GM18502 (cell line): ENCODE measurements around the gene CNTD1.

Experiments used
- ATAC-seq: cut with Tn5 transposase; IDR thresholded peaks from one replicate; pipeline ENCODE4 v1.9.1; 2021; ENCODE audit warnings: mild to moderate bottlenecking; ENCODE audit not compliant: unreplicated experiment, poor library complexity

The CNTD1 gene

DNA sequence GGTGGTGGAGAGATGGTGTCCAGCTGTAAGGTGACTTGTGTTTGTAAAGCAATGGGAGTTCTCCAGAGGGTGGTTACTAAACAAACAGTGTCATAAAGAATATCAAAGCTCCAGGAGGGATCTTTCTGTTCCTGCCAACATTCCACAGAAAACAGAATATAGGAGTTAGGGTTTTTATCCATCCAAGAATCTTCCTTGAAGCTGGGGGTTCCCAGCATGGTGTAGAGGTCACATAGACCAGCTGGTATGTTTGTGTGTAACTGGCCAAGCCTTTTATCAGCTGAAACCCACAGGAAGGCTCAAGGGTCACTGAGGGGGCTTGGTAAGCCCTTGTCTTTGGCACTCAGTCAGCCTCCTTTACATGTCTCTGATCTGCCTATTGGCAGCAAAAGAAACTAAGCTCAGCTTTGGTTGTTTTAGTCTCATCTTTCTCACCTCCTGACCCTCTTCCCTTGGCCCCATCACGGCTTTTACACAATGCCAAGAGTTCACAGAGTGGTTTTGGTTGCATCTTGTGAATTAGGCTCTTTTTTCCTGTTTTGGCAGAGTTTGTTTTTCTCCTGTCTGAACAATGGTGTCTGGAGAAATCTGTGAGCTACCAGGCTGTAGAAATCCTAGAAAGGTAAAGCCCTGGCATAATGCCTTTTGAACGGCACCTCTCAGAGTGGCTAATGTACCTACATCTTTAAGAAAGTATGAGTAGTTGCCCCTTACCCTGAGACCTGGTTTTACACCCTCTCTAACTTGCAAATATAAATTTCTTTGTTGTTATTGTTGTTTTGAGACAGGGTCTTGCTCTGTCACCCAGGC, 4.6 kb downstream of the CNTD1 start:
- no peak for ATAC-seq

DNA sequence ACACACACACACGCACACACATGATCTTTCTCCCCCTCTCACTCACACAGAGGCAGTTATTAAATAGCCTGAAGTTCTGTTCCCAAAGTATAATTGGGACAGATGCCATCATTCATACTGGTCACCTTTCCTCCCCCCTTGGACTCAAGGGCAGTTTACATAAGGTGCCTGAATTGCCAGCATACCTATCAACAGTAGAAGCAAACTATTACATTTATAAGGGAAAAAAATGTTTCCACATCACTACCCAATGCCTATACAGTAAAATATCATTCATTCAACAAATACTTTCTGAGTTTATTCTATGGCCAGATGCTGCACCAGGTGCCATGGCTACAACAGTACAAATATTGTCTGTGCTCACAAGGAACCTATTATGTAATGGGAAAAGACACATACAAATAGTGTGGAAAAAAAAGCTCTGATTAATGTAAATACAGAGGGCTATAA, 6.3 kb downstream of the CNTD1 start:
- ATAC-seq, result no peak

DNA sequence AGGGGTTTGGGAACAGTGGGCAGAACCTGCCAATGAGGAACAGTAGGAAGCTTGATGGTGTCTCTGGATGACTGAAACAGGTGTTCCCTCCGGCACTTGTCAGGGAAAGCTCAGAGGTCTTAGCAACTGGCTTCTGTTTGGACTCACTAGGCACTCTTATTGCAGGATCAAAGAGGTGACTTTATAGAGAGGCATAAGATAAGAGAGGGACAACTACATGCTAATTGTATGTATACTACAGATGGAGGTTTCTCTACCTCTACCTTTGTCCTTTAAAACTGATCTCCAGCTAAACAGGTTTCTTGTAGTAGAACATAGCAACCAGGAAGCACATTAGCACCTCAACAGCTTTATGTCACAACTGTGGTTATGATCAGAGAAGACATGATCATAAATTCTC, 7.6 kb downstream of the CNTD1 start:
- no peak for ATAC-seq

DNA sequence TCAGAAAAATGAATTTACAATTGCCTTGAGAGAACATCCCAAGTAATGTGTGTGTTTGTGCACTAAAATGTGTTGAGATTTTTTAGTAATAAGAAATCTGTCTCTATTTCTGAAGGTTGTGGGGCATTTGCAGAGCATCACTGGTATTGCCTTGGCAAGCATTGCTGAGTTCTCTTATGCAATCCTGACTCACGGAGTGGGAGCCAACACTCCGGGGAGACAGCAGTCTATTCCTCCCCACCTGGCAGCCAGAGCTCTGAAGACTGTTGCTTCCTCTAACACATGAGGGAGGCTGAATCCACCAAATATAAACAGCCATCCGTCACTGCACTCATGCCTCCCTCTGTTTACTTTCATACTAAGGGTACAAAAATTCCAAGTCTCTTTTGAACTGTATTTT, 10.6 kb downstream of the CNTD1 start:
- no peak for ATAC-seq

DNA sequence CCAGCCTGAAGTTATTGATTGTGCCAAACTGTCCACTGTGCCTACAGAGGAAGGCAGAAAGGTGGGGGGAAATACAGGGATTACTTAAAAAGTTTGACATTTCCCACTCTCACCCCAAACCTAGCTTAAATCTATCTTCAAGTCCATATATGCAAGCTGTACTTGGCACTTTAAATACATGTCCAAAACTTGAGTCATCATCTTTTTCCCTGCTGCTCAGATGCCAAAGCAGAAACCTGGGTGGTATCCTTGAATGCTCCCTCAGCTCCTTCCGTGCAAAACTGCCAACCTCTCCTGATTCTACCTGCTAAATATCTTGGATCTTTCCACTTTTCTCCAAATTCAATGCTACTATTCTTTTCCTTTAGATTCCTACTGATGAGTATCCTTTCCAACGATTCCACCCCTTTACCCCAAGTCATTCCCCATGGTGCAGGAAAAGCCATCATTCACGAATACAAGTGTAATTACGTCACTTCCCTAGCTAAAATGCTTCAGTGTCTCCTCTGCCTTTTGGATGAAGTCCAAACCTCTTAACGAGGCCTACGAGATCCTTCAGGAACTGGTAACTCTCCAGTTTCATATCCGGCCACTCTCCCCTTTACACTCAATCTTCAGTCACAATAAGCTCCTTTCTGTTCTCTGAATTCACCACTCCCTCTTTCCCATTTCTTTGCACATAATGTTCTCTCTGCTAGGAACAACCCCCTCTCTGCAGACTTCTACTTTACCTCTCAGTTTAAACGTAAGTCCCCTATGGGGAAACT, 16.2 kb downstream of the CNTD1 start:
- no peak for ATAC-seq

DNA sequence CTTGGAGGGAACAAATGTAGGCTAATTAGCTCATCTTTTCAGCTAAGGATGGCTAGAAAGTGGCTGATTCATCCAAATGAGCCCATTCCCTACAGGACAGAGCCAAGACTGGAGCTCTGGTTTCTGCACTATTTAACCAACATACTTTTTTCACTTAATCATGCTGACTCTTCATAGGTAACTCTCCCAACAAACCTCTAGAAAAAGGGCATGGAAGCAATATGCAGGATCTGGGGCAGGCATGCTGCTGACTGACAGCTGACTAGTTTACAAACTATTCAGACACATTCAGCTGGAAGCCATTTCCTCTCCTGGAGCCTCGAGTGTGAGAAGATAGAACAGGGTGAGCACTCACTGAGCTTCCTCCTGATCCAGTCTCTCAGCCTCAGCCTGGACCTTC, 19.2 kb downstream of the CNTD1 start:
- ATAC-seq, result no peak

DNA sequence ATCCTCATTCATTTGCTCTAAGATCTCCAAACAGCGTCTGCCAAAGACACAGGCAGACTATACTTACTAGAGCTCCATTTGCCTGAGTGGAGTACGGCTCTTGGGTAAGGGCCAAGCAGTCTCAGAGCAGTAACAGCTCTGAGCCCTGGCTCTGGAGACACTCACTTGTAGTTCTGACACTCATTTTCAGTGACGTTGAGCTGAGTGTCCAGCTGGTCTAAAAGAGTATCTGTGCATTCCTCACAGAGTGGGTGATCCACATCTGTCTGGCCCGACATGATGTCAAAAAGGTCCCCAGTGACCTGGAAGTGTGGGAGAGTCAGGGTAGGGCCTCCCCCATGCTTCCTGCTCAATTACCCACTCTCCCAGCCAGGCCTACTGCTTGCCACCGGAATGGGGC, 19.7 kb downstream of the CNTD1 start:
- no peak for ATAC-seq

DNA sequence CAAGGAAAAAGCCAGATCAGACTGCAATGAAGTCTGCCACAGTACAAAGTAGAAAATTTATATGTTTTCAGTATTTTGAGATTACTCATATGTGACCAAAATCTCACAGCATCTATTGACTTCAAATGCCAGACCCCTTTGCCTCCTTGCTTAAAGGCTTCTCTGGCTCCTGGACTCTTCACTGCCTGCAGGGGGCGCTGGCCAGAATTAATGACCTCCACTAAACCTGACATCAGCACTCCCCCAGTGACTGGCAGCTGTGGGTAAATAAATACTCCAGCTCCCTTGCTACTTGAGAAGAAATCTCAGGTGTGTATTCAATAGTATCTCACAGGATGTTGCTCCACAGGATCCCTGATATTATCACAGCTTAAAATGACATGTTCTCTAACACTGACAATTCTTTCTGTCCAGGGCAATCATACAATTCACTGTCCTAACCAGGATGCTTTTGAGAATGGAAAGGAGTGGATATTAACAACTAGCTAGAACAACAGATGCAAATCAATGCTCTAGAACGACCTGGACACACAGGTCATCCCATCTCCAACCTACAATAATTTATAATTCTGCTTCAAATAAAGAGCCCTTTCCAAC, 21.4 kb downstream of the CNTD1 start:
- ATAC-seq, result no peak

DNA sequence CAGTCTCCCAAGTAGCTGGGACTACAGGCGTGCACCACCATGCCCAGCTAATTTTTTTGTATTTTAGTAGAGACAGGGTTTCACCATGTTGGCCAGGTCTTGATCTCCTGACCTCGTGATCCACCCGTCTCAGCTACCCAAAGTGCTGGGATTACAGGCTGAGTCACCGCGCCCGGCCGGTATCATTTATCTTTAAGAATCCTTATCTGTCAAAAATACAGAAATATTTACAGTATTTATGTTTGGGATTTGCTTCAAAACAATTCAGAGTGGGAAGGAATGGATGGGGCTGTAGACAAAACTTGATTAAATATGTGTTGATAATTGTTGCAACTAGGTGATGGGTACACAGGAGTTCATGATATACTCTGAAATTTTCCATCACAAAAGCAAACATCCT, 22.5 kb downstream of the CNTD1 start:
- no peak for ATAC-seq

DNA sequence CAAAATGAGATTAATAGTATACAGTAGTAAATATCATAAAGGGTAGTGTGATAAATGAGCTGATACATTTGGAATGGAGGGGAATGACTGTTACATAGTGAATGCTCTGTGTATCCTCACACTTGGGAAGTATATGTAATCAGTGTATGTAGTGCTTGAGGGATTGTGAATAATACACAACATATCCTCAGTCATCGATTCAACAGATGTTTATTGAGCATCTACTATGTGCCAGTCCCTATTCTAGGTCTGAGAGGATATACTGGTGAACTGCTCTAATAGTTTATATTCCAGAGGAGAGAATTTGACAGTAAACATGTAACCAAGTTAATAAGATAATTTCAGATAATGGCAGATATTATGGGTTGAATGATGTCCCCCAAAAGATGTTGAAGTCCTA, 28.8 kb downstream of the CNTD1 start:
- no peak for ATAC-seq

DNA sequence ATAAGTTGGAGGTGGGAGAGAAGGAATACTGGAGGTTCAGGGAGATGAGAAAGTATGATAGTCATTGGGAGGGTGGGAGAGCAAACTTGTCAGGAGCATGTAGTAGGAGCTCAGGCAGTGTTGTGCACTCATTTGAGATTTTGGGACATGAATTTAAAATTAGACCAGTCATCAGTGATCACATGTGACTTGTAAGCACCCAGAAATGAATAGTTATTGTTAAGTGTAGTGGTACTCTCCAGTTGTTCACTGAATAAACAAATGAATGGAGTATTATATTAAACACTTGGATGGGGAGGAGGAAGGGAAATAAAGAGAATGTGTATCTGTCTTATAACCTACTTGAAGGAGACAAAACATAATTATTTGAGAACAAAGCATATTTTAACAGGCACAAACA, 32.3 kb downstream of the CNTD1 start:
- no peak for ATAC-seq

DNA sequence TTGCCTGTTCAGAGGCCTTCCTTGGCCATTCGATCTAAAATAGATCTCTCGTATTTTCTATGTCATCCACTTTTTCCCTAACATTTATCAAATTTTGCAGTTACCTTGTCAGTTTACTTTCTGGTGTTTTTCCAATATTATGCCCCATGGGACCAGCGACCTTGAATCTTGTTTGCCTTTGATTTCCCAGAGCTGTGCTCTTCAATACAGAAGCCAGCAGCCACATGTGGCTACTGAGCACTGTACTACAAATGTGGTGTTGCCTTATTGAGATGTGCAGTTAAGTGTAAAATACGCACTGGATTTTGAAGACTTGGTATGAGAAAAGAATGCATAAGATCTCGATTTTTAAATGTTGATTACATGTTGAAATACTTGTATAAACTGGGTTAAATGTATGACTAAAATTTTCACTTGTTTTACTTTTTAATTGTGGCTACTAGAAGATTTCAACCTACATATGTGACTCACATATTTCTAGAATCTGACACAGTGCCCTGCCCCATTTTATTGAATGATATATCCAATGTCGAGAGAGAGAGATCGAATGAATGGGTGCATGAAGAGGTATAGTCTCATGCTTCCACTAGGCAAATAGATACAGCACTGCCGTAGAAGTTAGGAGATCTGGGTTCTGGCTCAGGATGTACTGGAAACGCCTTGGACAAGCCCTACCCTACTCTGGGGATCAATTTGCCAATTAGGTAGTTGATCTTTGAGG, 33.7 kb downstream of the CNTD1 start:
- peak; percentile 5 for ATAC-seq

DNA sequence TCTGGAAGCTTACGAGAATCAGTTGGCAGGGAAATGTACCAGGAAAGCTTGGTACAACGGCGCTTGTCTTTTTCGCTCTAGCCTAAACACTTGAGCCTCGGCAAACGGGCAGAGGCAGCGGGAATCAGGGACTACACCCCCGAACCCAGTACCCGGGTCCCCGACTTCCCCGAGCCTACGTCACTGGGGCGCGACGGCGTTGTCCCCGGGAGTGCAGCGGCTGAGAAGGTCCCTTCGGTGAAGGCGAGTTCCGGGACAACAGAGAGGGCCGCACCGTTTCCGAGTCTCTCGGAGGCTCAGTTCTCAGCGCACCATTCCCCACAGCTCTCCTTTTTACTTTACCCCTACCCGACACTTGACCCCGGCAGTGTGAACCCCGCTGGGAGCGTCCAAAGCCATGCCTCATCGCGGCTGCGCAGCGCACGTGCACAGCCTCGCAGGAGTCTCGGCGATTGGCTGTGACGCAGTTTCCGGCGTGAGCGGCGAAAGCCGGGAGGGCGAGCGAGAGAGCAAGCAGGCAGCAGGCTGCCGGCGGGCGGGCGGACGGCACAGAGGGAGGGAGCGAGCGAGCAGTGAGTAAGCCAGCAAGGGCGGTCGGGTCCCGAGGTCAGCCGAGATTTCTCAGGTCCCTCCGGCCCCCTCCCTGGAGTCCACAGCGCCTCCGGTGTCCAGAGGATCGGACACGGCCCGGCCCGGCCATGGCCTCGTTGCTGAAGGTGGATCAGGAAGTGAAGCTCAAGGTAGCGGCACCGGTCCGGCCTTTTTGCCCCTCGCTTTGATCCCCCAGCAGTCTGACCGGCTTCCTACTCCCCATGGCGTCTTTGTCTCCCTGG, 34.5 kb downstream of the CNTD1 start, which contains the start of gene PSME3:
PSME3 (plus strand) TSS at position 464 of the 833 bp plus-strand sequence; CDS start at position 699, 235 bp downstream.
- peak; percentile 88 for ATAC-seq

DNA sequence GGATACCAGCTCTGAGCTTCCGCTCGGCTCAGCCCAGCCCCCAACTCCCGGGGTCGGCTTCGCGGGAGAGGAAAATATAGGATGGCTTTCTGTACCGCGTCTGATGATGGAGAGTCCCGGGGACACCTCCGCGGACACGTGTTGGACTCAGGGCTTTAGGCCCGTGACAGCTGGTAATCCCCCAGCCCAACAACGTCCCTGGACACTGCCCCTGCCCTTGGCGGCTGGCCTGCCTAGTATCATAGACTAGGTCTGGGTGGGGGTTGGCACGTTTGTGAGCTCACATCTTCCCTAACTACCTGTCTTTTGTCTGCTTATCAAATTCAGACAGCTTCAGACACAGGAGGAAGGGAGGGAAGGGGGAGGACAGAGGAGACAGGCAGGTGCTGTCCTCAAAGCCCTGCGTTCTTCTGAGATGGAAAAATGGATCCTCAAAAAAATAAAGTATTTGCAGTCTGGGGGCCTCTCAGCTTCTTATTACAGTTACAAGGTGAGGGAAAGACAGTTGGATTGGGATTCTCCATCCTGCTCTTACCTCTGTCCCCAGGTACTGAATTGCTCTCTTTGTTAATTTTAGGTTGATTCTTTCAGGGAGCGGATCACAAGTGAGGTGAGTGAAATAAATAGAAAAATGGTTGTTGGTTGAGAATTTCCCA, 35.2 kb downstream of the CNTD1 start:
- peak; percentile 15 for ATAC-seq

DNA sequence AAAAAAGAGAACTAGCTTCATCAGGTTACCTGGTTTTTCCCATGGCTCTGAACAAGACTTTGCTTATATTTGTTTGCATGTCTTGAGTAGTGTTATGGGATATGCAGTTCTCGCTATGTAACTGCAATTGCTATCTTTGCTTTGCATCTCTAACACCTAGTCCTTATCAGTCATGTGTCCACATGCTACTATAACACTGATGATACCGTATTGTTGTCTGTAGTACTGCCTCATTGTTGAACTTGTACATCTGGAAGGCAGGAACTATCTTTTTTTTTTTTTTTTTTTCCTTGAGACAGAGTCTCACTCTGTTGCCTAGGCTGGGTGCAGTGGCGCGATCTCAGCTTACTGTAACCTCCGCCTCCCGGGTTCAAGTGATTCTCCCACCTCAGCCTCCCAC, 37.1 kb downstream of the CNTD1 start:
- no peak for ATAC-seq

DNA sequence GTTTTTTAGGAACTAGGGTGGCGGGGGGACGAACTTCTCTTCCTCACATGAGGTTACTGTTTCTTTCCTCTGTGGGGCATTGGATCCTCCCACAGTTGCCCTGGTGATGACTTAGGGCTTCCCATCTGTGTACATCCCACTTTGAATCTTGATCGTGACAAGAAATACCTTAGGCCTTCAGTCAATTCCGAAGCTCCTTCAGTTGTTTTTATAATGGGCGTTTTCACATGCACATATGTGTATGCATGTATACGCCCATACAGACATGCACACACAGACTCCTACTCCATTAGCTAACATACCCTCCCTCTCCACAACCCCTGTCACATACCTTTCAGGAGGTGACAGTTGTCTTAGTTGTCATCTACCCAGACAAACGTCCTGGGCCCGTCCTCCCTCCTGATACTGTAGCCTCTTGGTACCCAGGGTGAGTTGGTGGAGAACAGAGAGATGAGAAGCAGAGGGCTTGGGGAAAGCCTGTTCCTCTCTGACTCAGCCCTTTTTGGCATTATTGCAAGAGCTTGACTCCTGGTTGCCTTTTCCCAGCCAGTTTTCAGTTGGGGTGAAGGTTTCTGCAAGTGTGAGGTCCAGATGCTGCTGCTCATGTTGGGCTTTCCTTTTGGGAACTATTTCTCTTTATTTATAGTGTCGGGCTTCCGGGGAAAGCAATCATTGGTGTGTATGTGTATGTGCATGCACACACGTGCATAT, 43.5 kb downstream of the CNTD1 start:
- ATAC-seq, result no peak

DNA sequence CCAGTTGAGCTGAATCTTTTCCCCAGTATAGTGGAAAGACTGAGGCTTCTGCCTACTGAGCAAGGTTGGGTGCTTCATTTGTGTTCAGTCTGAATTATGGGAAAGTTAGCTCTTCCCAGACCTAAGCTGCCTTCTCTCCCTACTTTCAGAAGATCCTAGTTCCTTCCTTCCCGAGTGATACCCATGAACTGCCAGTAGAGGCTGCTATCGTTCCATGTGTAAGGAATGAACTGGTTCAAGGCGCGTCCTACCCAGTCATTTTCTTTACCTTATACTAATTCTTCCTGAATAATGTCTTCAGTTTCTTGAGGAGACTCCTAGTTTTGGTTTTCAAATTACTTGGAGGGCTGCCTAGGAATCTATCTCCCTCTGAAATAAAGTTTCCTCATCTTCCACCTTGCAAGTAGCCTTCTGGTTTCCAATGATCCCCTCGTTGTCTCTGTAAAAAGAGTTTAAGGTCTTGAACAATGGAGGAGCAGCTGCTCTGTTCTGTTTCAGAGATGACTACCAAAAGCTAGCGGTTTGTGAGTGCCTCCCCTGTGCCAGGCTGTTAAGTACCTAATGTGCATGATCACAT, 44.8 kb downstream of the CNTD1 start:
- no peak for ATAC-seq

DNA sequence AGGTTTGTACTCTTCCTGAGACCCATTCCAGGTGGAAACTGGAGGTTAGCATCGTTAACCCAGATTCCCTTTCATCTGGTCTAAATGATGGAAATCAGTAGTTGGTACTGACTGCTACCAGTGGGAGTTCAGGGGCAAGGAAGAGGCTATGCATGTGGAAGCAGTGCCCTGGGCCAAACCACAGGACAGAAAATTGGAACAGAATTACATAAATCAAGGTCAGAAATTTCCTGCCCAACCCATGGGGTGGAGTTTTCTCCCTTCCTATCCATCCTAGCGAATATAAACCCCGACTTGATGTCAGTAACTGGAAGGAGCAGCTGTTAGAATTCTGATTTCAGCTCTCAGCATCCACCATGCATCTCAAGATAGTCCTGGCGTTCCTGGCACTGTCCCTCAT, 45.6 kb downstream of the CNTD1 start, which contains the start of gene AOC2:
AOC2 (plus strand) TSS at position 310 of the 400 bp plus-strand sequence; CDS start at position 357, 47 bp downstream.
- no peak for ATAC-seq
